RWPE2 (cell line): ENCODE data around the gene NAGS.
"Not testable (repeated sequence)": the region's sequence is repeated elsewhere in the genome, so short reads cannot be mapped to it uniquely, and the experiment has no call there.

ENCODE experiments used
- ATAC-seq: fragments of 200-7000 bp; cut with Tn5 transposase; 3 replicates; pipeline ENCODE4 v1.9.1; 2021; ENCODE audit warnings: low read depth
- DNase-seq: peaks from one replicate; pipeline ENCODE4 v3.0.0-alpha.2; 2020; ENCODE audit warnings: low spot score
- H3K27ac ChIP-seq: fragments of 450-650 bp; 2 replicates; pipeline ENCODE4 v1.5.1; 2017; ENCODE audit warnings: mild to moderate bottlenecking; ENCODE audit not compliant: poor library complexity, severe bottlenecking
- H3K27me3 ChIP-seq: fragments of 250-450 bp; sonication (Bioruptor Pico); 2 replicates; pipeline ENCODE4 v1.5.1; 2021; ENCODE audit warnings: mild to moderate bottlenecking, moderate library complexity; ENCODE audit not compliant: insufficient read depth, poor library complexity, severe bottlenecking
- H3K36me3 ChIP-seq: fragments of 250-450 bp; sonication (Bioruptor Pico); 2 replicates; pipeline ENCODE4 v1.5.1; 2020; ENCODE audit warnings: low read depth, mild to moderate bottlenecking, moderate library complexity
- H3K4me1 ChIP-seq: fragments of 250-450 bp; sonication (Bioruptor Pico); 2 replicates; pipeline ENCODE4 v1.5.1; 2021; ENCODE audit warnings: mild to moderate bottlenecking, moderate library complexity; ENCODE audit not compliant: insufficient read depth, poor library complexity, severe bottlenecking
- H3K4me3 ChIP-seq: fragments of 250-450 bp; sonication (Bioruptor Pico); 2 replicates; pipeline ENCODE4 v1.5.1; 2021; ENCODE audit warnings: mild to moderate bottlenecking, moderate library complexity; ENCODE audit not compliant: severe bottlenecking
- H3K9me3 ChIP-seq: fragments of 250-450 bp; sonication (Bioruptor Pico); 2 replicates; pipeline ENCODE4 v1.5.1; 2021; ENCODE audit warnings: mild to moderate bottlenecking, moderate library complexity; ENCODE audit not compliant: severe bottlenecking
- CTCF ChIP-seq: fragments of 450-650 bp; IDR thresholded peaks from one replicate; pipeline ENCODE4 v1.5.1; 2017; ENCODE audit warnings: mild to moderate bottlenecking, moderate library complexity; ENCODE audit not compliant: poor library complexity, severe bottlenecking

NAGS gene

GRCh38 chr17:44011876-44012275 is 7.5 kb downstream of the NAGS start:
- H3K9me3 ChIP-seq: no peaks in the 10 kb centered on the region
- peaks cover 33% of the 10 kb centered on the region for H3K36me3 ChIP-seq
- ATAC-seq: no peak
- no peak for DNase-seq
- H3K4me3 ChIP-seq: no peak overlapping the region
- no peaks in the 10 kb centered on the region for H3K4me1 ChIP-seq
- H3K27me3 ChIP-seq: no peaks in the 10 kb centered on the region
- H3K27ac ChIP-seq: no peak overlapping the region
- TF ChIP-seq CTCF: no peak

- H3K27me3 ChIP-seq: no peaks in the 10 kb centered on the region
- no peak for TF ChIP-seq CTCF
- H3K4me1 ChIP-seq: no peaks in the 10 kb centered on the region
- no peak for ATAC-seq
- no peaks in the 10 kb centered on the region for H3K9me3 ChIP-seq
- H3K27ac ChIP-seq: no peak overlapping the region
- H3K36me3 ChIP-seq: peaks cover 30% of the 10 kb centered on the region
- H3K4me3 ChIP-seq: no peak overlapping the region
- no peak for DNase-seq
Observed at GRCh38 chr17:44012391-44012790, 8.0 kb downstream of the NAGS start.

GRCh38 chr17:44012874-44013273 is 8.5 kb downstream of the NAGS start:
- TF ChIP-seq CTCF: no peak
- H3K36me3 ChIP-seq: peaks cover 25% of the 10 kb centered on the region

GRCh38 chr17:44014133-44014436 is 9.7 kb downstream of the NAGS start:
- Histone ChIP-seq H3K4me3 (peak overlapping the region; percentile 88), H3K27ac (peak overlapping the region; percentile 51), H3K27me3 (no peaks in the 10 kb centered on the region), H3K36me3 (peaks cover 16% of the 10 kb centered on the region), H3K4me1 (no peaks in the 10 kb centered on the region), H3K9me3 (no peaks in the 10 kb centered on the region)
- ATAC-seq (no peak), DNase-seq (no peak)
- TF ChIP-seq CTCF: no peak

More at GRCh38 chr17:44012874-44013273, 8.5 kb downstream of the NAGS start:
- H3K27ac ChIP-seq: no peak overlapping the region
- DNase-seq: no peak
- H3K4me1 ChIP-seq: no peaks in the 10 kb centered on the region
- H3K4me3 ChIP-seq: no peak overlapping the region
- ATAC-seq: no peak
- H3K9me3 ChIP-seq: no peaks in the 10 kb centered on the region
- no peaks in the 10 kb centered on the region for H3K27me3 ChIP-seq

GRCh38 chr17:44014437-44015172 is 10.2 kb downstream of the NAGS start, which contains the start of gene TMEM101:
Gene TMEM101, minus strand, starts transcription at chr17:44014963. Its CDS starts 11 bp downstream, at chr17:44014952.
- Histone ChIP-seq H3K36me3 (peaks cover 12% of the 10 kb centered on the region), H3K9me3 (no peaks in the 10 kb centered on the region), H3K4me3 (peak within 1 kb of the TSS; percentile 88), H3K27me3 (no peaks in the 10 kb centered on the region), H3K4me1 (no peaks in the 10 kb centered on the region), H3K27ac (peak within 1 kb of the TSS; percentile 51)
- DNase-seq (peak; percentile 92), ATAC-seq (peak; percentile 86)
- TF ChIP-seq CTCF: no peak

GRCh38 chr17:44021227-44021626 is 16.8 kb downstream of the NAGS start:
- ATAC-seq, H3K27me3 ChIP-seq, H3K27ac ChIP-seq, H3K9me3 ChIP-seq, H3K4me1 ChIP-seq, H3K4me3 ChIP-seq, DNase-seq: not testable (repeated sequence)
- peaks cover 15% of the 10 kb centered on the region for H3K36me3 ChIP-seq
